ENCODE data around the gene IDH3A. TPM values are rescaled to one million over a fixed set of nuclear protein-coding genes. Genes with fewer than 3 reads are reported as not detected.
A peak's percentile ranks its signal among the peaks of the same experiment; 100 is the strongest.

Gene IDH3A
- total and polyA plus RNA-seq, 8 donors: 35.8 to 81.1 (median 49.6) TPM

DNA sequence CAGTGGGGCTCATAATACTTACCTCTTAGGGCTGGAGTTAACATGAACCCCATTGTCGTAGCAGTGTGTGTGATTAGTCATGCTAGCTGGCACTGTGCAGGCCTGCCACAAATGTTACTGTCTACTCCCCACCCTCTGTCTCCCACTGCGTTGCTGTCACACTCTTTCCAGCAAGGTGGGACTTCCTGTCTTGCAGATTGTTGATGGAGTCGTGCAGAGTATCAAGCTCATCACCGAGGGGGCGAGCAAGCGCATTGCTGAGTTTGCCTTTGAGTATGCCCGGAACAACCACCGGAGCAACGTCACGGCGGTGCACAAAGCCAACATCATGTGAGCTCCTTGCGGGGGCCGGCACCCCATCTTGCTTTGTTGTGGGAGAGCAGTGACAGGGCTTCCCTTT is 12.9 kb downstream of the IDH3A start:
- Histone ChIP-seq H3K27me3 (no peaks in the 10 kb centered on the region), H3K4me3 (no peak overlapping the region), H3K9me3 (no peaks in the 10 kb centered on the region), H3K36me3 (peaks cover 0 to 97% of the 10 kb centered on the region in 2 donors), H3K27ac (no peak overlapping the region), H3K4me1 (no peaks in the 10 kb centered on the region)
- ATAC-seq: no peak
- no peak for DNase-seq
- TF ChIP-seq CTCF (IDR thresholded peaks at IDR 0.05): no peak
- intact Hi-C loops (cut with DNase I): no loop called here

- ATAC-seq (no peak), DNase-seq (no peak)
- no peak for TF ChIP-seq CTCF (IDR thresholded peaks at IDR 0.05)
- intact Hi-C loops (cut with DNase I): no loop called here
- Histone ChIP-seq H3K27ac (no peak overlapping the region), H3K4me3 (no peak overlapping the region), H3K36me3 (peaks cover 0 to 100% of the 10 kb centered on the region in 2 donors), H3K27me3 (no peaks in the 10 kb centered on the region), H3K4me1 (no peaks in the 10 kb centered on the region), H3K9me3 (no peaks in the 10 kb centered on the region)
Observed at GRCh38 chr15:78164010-78164409, 14.8 kb downstream of the IDH3A start.

DNA sequence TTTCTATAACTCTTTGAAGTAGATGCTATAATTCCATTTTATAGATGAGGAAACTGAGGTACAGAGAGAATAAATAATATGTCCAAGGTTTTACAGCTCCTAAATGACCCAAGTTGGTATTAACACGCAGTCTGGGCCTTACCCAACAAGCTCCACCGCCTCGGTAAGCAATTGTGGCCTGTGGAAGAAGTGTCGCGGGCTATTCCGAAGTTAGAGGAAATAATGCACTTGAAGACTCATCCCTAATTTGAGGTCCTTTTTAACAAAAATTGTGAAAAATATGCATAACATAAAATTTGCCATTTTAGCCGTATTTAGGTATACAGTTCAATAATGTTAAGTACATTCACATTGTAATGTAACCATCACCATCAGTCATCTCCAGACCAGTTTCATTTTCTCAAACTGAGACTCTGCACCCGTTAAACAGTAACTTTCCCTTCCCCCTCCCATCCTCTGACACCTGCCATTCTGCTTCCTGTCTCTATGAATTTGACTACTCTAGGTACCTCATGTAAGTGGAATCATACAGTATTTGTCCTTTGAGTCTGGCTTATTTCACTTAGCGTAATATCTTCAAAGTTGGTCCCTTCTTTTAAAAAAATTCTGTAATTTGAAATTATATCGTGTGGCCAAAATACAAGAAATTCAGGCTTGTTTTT is 18.2 kb downstream of the IDH3A start:
- Histone ChIP-seq H3K9me3 (no peaks in the 10 kb centered on the region), H3K27ac (no peak overlapping the region), H3K27me3 (no peaks in the 10 kb centered on the region), H3K36me3 (peaks cover 0 to 100% of the 10 kb centered on the region in 2 donors), H3K4me3 (no peak overlapping the region), H3K4me1 (no peaks in the 10 kb centered on the region)
- intact Hi-C loops (cut with DNase I): no loop called here
- TF ChIP-seq CTCF (IDR thresholded peaks at IDR 0.05): no peak
- DNase-seq (no peak), ATAC-seq (no peak)

GRCh38 chr15:78168608-78169007 is 19.4 kb downstream of the IDH3A start:
- intact Hi-C loops (cut with DNase I): no loop called here
- Histone ChIP-seq H3K9me3 (no peaks in the 10 kb centered on the region), H3K27me3 (no peaks in the 10 kb centered on the region), H3K4me1 (peaks cover 0 to 3% of the 10 kb centered on the region in 2 donors), H3K27ac (no peak overlapping the region), H3K36me3 (peaks cover 0 to 93% of the 10 kb centered on the region in 2 donors), H3K4me3 (no peak overlapping the region)
- TF ChIP-seq CTCF (IDR thresholded peaks at IDR 0.05): no peak
- no peak for ATAC-seq
- DNase-seq: no peak

DNA sequence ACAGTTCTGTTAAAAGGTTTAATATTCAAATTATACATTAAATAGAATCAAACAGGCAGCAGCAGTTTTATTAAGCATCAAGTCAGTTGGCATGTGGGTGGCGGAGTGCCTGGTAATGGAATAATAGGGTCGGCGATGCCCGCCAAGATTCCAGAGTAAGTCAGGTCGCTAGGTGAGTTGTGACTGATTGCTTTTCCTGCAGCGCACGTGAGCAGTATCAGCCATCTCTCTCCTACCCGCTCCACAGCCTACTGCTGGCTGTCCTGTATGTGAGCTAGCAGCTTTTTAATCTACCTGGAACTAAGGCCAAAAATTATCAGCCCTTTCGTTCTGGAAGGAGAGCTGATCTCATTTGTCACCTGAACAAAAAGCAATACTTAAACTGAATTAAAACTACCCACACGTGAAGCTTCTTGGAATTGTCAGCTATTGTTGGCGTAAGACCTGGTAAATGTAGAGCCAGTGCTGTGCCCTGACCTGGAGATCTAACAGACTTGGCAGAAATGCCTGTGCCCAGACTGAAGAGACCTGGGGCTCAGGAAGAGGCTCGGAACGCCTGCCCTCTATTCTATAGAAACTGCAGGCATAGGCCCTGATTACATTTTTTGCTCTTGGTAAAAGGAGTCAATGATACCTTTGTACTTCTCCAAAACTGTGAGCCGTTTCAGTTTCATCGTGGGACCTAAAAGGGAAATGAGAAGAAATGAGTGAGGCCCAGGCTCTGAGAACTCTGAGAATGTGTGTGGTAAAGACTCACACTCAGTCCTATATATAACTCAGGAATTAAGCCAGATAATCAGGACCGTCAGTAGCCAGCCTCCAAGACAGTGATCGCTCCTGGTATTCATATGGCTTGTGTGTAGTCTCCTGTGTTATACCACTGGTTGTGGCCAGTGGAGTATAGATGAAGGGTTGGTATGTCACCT is 21.9 kb downstream of the IDH3A start:
- Histone ChIP-seq H3K4me1 (peaks cover 0 to 3% of the 10 kb centered on the region in 2 donors), H3K36me3 (peaks cover 0 to 68% of the 10 kb centered on the region in 2 donors), H3K4me3 (no peak overlapping the region), H3K27ac (no peak overlapping the region), H3K27me3 (no peaks in the 10 kb centered on the region), H3K9me3 (no peaks in the 10 kb centered on the region)
- no peak for DNase-seq
- intact Hi-C loops (cut with DNase I): no loop called here
- TF ChIP-seq CTCF (IDR thresholded peaks at IDR 0.05): no peak
- ATAC-seq: peak; percentile 15
